ENCODE results near the gene KLHL29.
A peak's percentile ranks its signal among the peaks of the same experiment; 100 is the strongest.

Gene KLHL29

DNA sequence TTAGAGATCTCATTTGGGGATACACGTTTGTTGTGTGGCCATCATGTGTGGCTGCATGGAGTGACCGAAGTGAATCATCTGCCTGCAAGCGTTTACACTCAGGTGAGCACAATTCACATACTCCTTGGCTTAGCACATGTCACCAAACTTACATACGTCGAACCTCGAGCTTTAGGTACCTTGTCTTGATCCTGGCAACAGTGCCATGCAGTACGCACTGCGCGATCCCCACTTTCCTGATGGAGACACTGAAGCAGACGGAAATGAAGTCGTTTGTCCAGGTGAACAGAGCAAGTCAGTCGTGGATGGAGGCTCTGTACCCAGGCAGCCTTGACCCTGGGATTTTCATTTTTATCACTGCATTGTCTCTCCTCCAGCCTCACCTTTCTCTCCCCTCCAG lies 32.3 kb downstream of the KLHL29 start:
- H2AK5ac ChIP-seq (ENCODE audit: low read length), result peak overlapping the region; percentile 29
- no peak overlapping the region for H4K91ac ChIP-seq (ENCODE audit: low read depth, low read length)
- no peak overlapping the region for H3K18ac ChIP-seq (ENCODE audit: low read length)
- no peak overlapping the region for H4K8ac ChIP-seq (ENCODE audit: low read depth, low read length)
- peak overlapping the region; percentile 7 for H2BK12ac ChIP-seq (ENCODE audit: low read length)
- no peak overlapping the region for H2BK5ac ChIP-seq (ENCODE audit: low read depth, low read length, poor library complexity)
- no peak overlapping the region for H3K4ac ChIP-seq (ENCODE audit: low read depth, low read length)
- peaks cover 19 to 30% of the 10 kb centered on the region in 2 experiments for H3K4me1 ChIP-seq (ENCODE audit: control insufficient read depth in 1 of 2, insufficient read depth in 2 of 2, low read length in 2 of 2)
- H3K27me3 ChIP-seq (ENCODE audit: insufficient read depth, low read length), result no peaks in the 10 kb centered on the region
- no peak overlapping the region for H2BK120ac ChIP-seq (ENCODE audit: insufficient read depth, low read length, poor library complexity)
- H3K4me3 ChIP-seq (ENCODE audit: low read depth, low read length), result no peak overlapping the region
- peaks cover under 1% of the 10 kb centered on the region for H3K9me3 ChIP-seq (ENCODE audit: insufficient read depth, low read depth, low read length)
- H3K9ac ChIP-seq (ENCODE audit: low read length), result no peak overlapping the region
- H3K79me1 ChIP-seq (ENCODE audit: low read length), result peaks cover 8% of the 10 kb centered on the region
- H3K36me3 ChIP-seq (ENCODE audit: control insufficient read depth in 1 of 2, insufficient read depth in 2 of 2, low read length in 2 of 2), result peaks cover 0 to 2% of the 10 kb centered on the region in 2 experiments
- DNase-seq, result no peak
- no peak overlapping the region for H3K27ac ChIP-seq (ENCODE audit: low read depth, low read length)
- peaks cover 1% of the 10 kb centered on the region for H3K79me2 ChIP-seq (ENCODE audit: control insufficient read depth, insufficient read depth, low read length, poor library complexity)
- no peak overlapping the region for H3K14ac ChIP-seq (ENCODE audit: low read length)
- no peak overlapping the region for H2AFZ ChIP-seq (ENCODE audit: insufficient read depth, low read length, poor library complexity)
- H3K4me2 ChIP-seq (ENCODE audit: low read length), result no peak overlapping the region
- H4K12ac ChIP-seq (ENCODE audit: low read depth, low read length), result no peak overlapping the region
- no CpG with 5 or more reads among the region's 12 CpGs for WGBS (ENCODE audit: extremely low coverage, insufficient coverage, insufficient read length)
- no peak overlapping the region for H3K23ac ChIP-seq (ENCODE audit: low read length)

DNA sequence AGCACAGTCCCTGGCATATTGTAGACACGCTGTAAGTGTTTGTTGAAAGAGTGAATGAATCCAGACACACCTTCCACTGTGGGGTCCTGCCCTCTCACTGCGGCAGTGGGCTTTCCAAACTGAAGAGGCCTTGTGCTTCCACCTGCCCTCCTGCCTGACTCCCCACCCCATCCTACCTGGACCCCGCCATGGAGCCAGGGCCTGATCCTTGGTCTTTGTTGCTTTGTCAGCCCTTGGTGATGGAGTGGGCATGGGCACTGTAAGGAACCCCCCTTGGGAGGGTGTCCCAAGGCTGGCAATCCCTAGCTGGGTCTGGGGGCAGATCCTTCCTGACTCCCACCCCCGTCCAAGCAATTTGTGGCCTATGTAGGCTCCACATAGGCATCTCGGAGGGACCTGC lies 33.1 kb downstream of the KLHL29 start:
- no peak overlapping the region for H3K27ac ChIP-seq (ENCODE audit: low read depth, low read length)
- DNase-seq, result no peak
- peaks cover 25 to 37% of the 10 kb centered on the region in 2 experiments for H3K4me1 ChIP-seq (ENCODE audit: control insufficient read depth in 1 of 2, insufficient read depth in 2 of 2, low read length in 2 of 2)
- peak overlapping the region; percentile 5 for H4K91ac ChIP-seq (ENCODE audit: low read depth, low read length)
- no peak overlapping the region for H2AFZ ChIP-seq (ENCODE audit: insufficient read depth, low read length, poor library complexity)
- peaks cover 4% of the 10 kb centered on the region for H3K9me3 ChIP-seq (ENCODE audit: insufficient read depth, low read depth, low read length)
- H3K4me2 ChIP-seq (ENCODE audit: low read length), result no peak overlapping the region
- H3K27me3 ChIP-seq (ENCODE audit: insufficient read depth, low read length), result no peaks in the 10 kb centered on the region
- no peak overlapping the region for H3K9ac ChIP-seq (ENCODE audit: low read length)
- peaks cover 1% of the 10 kb centered on the region for H3K79me2 ChIP-seq (ENCODE audit: control insufficient read depth, insufficient read depth, low read length, poor library complexity)
- no peak overlapping the region for H2BK12ac ChIP-seq (ENCODE audit: low read length)
- no peak overlapping the region for H4K8ac ChIP-seq (ENCODE audit: low read depth, low read length)
- H3K79me1 ChIP-seq (ENCODE audit: low read length), result peaks cover 13% of the 10 kb centered on the region
- no peak overlapping the region for H3K4ac ChIP-seq (ENCODE audit: low read depth, low read length)
- H2BK5ac ChIP-seq (ENCODE audit: low read depth, low read length, poor library complexity), result no peak overlapping the region
- H4K12ac ChIP-seq (ENCODE audit: low read depth, low read length), result no peak overlapping the region
- H3K36me3 ChIP-seq (ENCODE audit: control insufficient read depth in 1 of 2, insufficient read depth in 2 of 2, low read length in 2 of 2), result peaks cover 0 to 2% of the 10 kb centered on the region in 2 experiments
- no peak overlapping the region for H3K23ac ChIP-seq (ENCODE audit: low read length)
- no peak overlapping the region for H2AK5ac ChIP-seq (ENCODE audit: low read length)
- no peak overlapping the region for H2BK120ac ChIP-seq (ENCODE audit: insufficient read depth, low read length, poor library complexity)
- no peak overlapping the region for H3K4me3 ChIP-seq (ENCODE audit: low read depth, low read length)
- no peak overlapping the region for H3K18ac ChIP-seq (ENCODE audit: low read length)
- H3K14ac ChIP-seq (ENCODE audit: low read length), result peak overlapping the region; percentile 45
- no CpG with 5 or more reads among the region's 5 CpGs for WGBS (ENCODE audit: extremely low coverage, insufficient coverage, insufficient read length)

DNA sequence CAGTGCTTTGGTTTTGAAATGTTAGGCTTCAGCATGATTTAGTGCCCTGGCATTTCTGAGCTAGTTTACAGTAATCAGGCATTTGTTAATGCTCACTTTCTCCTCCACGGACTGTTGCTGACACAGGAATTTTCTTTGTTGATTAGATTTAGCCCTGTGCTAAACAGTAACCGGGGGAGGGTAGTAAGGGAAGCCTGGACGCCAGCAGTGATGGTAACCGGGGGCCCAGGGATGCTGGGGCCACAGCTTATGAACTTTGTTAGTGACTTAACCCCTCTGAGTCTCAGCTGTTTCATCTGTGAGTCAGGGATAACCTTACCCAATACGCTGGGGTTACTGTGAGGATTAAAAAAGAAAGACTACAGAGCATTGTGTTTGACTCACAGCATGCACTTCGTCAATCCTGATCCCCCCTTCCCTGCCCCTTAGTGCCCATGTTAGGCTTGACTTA lies 33.5 kb downstream of the KLHL29 start:
- Histone ChIP-seq H3K14ac (ENCODE audit: low read length) (no peak overlapping the region), H3K9ac (ENCODE audit: low read length) (no peak overlapping the region), H2AFZ (ENCODE audit: insufficient read depth, low read length, poor library complexity) (no peak overlapping the region), H3K4me2 (ENCODE audit: low read length) (no peak overlapping the region), H3K27me3 (ENCODE audit: insufficient read depth, low read length) (no peaks in the 10 kb centered on the region), H2BK5ac (ENCODE audit: low read depth, low read length, poor library complexity) (no peak overlapping the region), H3K23ac (ENCODE audit: low read length) (no peak overlapping the region), H4K12ac (ENCODE audit: low read depth, low read length) (no peak overlapping the region), H2BK12ac (ENCODE audit: low read length) (peak overlapping the region; percentile 35), H3K4ac (ENCODE audit: low read depth, low read length) (no peak overlapping the region), H2BK120ac (ENCODE audit: insufficient read depth, low read length, poor library complexity) (no peak overlapping the region), H3K9me3 (ENCODE audit: insufficient read depth, low read depth, low read length) (peaks cover 4% of the 10 kb centered on the region), H4K91ac (ENCODE audit: low read depth, low read length) (no peak overlapping the region), H3K4me1 (ENCODE audit: control insufficient read depth in 1 of 2, insufficient read depth in 2 of 2, low read length in 2 of 2) (peaks cover 29 to 41% of the 10 kb centered on the region in 2 experiments), H3K79me2 (ENCODE audit: control insufficient read depth, insufficient read depth, low read length, poor library complexity) (peaks cover 1% of the 10 kb centered on the region), H3K79me1 (ENCODE audit: low read length) (peaks cover 16% of the 10 kb centered on the region), H3K27ac (ENCODE audit: low read depth, low read length) (no peak overlapping the region), H3K36me3 (ENCODE audit: control insufficient read depth in 1 of 2, insufficient read depth in 2 of 2, low read length in 2 of 2) (peaks cover 0 to 2% of the 10 kb centered on the region in 2 experiments), H4K8ac (ENCODE audit: low read depth, low read length) (no peak overlapping the region), H3K18ac (ENCODE audit: low read length) (no peak overlapping the region), H3K4me3 (ENCODE audit: low read depth, low read length) (no peak overlapping the region), H2AK5ac (ENCODE audit: low read length) (no peak overlapping the region)
- peak; percentile 59 to 67 for DNase-seq
- no CpG with 5 or more reads among the region's 6 CpGs for WGBS (ENCODE audit: extremely low coverage, insufficient coverage, insufficient read length)

DNA sequence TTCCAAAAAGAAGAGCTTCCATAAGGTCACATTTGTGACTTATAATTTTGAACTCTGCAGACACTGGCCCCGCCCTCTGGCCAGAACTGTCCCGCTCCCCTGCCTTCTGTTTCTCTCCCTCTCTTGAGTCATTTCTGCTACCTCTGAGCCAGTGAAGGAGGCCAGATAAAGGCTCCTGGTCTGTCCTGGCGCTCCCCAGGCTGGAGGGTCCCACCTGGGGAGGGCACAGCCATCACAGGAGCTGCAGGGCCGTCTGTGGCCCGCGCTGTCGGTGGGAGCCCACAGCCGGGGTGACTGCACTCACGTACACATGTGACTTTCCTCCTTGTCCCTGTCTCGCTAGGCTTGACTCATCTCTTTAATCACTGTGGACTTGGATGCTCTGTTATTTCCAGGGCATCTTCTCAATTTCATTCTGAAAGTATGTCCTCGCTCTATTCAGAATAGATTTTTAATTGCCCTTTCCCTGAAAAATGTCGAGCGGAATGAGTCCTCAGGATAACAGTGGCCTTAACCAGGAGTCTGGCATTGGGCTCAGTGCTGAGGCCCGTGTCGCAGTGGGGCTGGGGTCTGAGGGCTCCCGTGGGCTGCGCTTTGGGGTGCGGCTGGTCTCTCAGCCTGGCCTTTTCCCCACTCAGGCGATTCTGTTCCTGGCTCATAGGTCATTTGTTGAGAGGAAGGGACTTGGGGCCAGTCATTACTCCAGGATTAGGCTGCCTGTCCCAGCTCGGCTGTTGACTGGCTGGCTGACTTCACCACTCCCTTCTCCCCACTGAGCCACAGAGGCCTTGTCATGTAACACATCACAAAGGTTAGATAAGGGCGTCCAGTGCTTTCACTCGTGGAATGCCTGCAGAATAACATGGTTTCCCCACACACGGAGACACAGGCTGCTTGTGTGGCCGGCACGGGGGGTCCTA lies 34.5 kb downstream of the KLHL29 start:
- peak overlapping the region; percentile 24 for H2BK5ac ChIP-seq (ENCODE audit: low read depth, low read length, poor library complexity)
- H2AK5ac ChIP-seq (ENCODE audit: low read length), result peak overlapping the region; percentile 9
- H3K36me3 ChIP-seq (ENCODE audit: control insufficient read depth in 1 of 2, insufficient read depth in 2 of 2, low read length in 2 of 2), result peaks cover 0 to 2% of the 10 kb centered on the region in 2 experiments
- no peak for DNase-seq
- no peak overlapping the region for H3K4me3 ChIP-seq (ENCODE audit: low read depth, low read length)
- no CpG with 5 or more reads among the region's 25 CpGs for WGBS (ENCODE audit: extremely low coverage, insufficient coverage, insufficient read length)
- peaks cover 4% of the 10 kb centered on the region for H3K9me3 ChIP-seq (ENCODE audit: insufficient read depth, low read depth, low read length)
- peaks cover 1% of the 10 kb centered on the region for H3K79me2 ChIP-seq (ENCODE audit: control insufficient read depth, insufficient read depth, low read length, poor library complexity)
- H4K12ac ChIP-seq (ENCODE audit: low read depth, low read length), result no peak overlapping the region
- no peak overlapping the region for H3K9ac ChIP-seq (ENCODE audit: low read length)
- H4K8ac ChIP-seq (ENCODE audit: low read depth, low read length), result no peak overlapping the region
- no peak overlapping the region for H3K4ac ChIP-seq (ENCODE audit: low read depth, low read length)
- H3K18ac ChIP-seq (ENCODE audit: low read length), result peak overlapping the region; percentile 12
- no peak overlapping the region for H3K23ac ChIP-seq (ENCODE audit: low read length)
- peak overlapping the region; percentile 16 for H2BK120ac ChIP-seq (ENCODE audit: insufficient read depth, low read length, poor library complexity)
- H3K27me3 ChIP-seq (ENCODE audit: insufficient read depth, low read length), result no peaks in the 10 kb centered on the region
- no peak overlapping the region for H3K4me2 ChIP-seq (ENCODE audit: low read length)
- H3K27ac ChIP-seq (ENCODE audit: low read depth, low read length), result peak overlapping the region; percentile 8
- peak overlapping the region; percentile 51 for H2BK12ac ChIP-seq (ENCODE audit: low read length)
- peak overlapping the region; percentile 6 for H3K14ac ChIP-seq (ENCODE audit: low read length)
- peak overlapping the region; percentile 31 for H4K91ac ChIP-seq (ENCODE audit: low read depth, low read length)
- peaks cover 34 to 45% of the 10 kb centered on the region in 2 experiments for H3K4me1 ChIP-seq (ENCODE audit: control insufficient read depth in 1 of 2, insufficient read depth in 2 of 2, low read length in 2 of 2)
- H2AFZ ChIP-seq (ENCODE audit: insufficient read depth, low read length, poor library complexity), result no peak overlapping the region
- peaks cover 19% of the 10 kb centered on the region for H3K79me1 ChIP-seq (ENCODE audit: low read length)
